Psoas muscle (tissue), 8 donors: ENCODE data around the gene CARD14. TPM values are rescaled to one million over a fixed set of nuclear protein-coding genes. Genes with fewer than 3 reads are reported as not detected.

Experiments
- ATAC-seq, 4 donors: fragments of 200-7000 bp; cut with Tn5 transposase; one replicate each; pipeline ENCODE4 v1.9.1; 2020; ENCODE audit warnings: moderate library complexity in 3 of 4, mild to moderate bottlenecking in 2 of 4
- DNase-seq, 2 donors: peaks; one replicate each; pipeline ENCODE4 v3.0.0-alpha.2; 2020
- H3K27ac ChIP-seq: fragments of 200-600 bp; one replicate; pipeline ENCODE4 v1.8.0; 2022
- H3K27me3 ChIP-seq, 3 donors: fragments of 200-600 bp in 1 of 3; one replicate each; pipeline versions ENCODE4 v1.6.1 to v1.8.0; 2013 to 2022; ENCODE audit warnings: low read length in 2 of 3, mild to moderate bottlenecking in 2 of 3, moderate library complexity in 1 of 3; ENCODE audit not compliant: insufficient read depth in 3 of 3
- H3K36me3 ChIP-seq, 2 donors: fragments of 200-600 bp in 1 of 2; one replicate each; pipeline versions ENCODE4 v1.6.1 to v1.8.0; 2013 to 2022; ENCODE audit warnings: low read depth in 1 of 2, mild to moderate bottlenecking in 1 of 2, moderate library complexity in 1 of 2; ENCODE audit not compliant: insufficient read depth in 1 of 2
- H3K4me1 ChIP-seq: fragments of 200-600 bp; one replicate; pipeline ENCODE4 v1.8.0; 2022
- H3K4me3 ChIP-seq: fragments of 200-600 bp; one replicate; pipeline ENCODE4 v1.8.0; 2022; ENCODE audit warnings: mild to moderate bottlenecking
- H3K9me3 ChIP-seq: fragments of 200-600 bp; one replicate; pipeline ENCODE4 v1.8.0; 2022
- WGBS, 3 donors: extraction: QIAGEN DNeasy Blood & Tissue Kit; methylation state at CpG; one replicate each; pipeline versions ENCODE4 v1.1.6 to v1.1.7; 2013; 5-methylcytosine and 5-hydroxymethylcytosine counted together
- intact Hi-C, 2 donors: fragments of 100-400 bp; cut with DNase I; formaldehyde crosslinking; loops; one replicate each; pipeline versions ENCODE4 v1.11.0 to v1.14.2; 2022
- polyA plus RNA-seq, 3 donors: library from polyadenylated mRNA; stranded (reverse); fragments of 200-250 nt; gene quantifications; one replicate each; pipeline ENCODE4 v1.2.3, GENCODE V29; 2013
- total RNA-seq, 4 donors: library from RNA; stranded (reverse); fragmentation: NEBNext Ultra II Directional in 2 of 4; extraction: Animal tissue kit (Norgen Biotek cat#: 25700) in 2 of 4; gene quantifications; one replicate each; pipeline versions ENCODE4 v1.2.1 to v1.2.4, GENCODE V29; 2021 to 2023
- TF ChIP-seq, protein P1 (sequence below): fragments of 200-600 bp; IDR thresholded peaks from one replicate; pipeline ENCODE4 v1.8.0; 2022; ENCODE audit warnings: antibody characterized with exemption
- donor health status: healthy with polysubstance abuse.
- donor health status: DM: no; HTN: no; CAD: no; lungs with moderate emphysema.
- donor health status: Bipolar disorder and iron deficiency.
- donor health status: healthy.
- donor health status: DM: yes; HTN: yes; CAD: no.
- donor health status: DM: no; HTN: no; CAD: no.
- donor health status: DM: no; HTN: no; CAD: no.
- donor health status: DM: yes; HTN: yes; CAD: no.

CARD14 gene
- total and polyA plus RNA-seq, 7 donors: 0.05 to 0.32 (median 0.06) TPM; not detected in 4

DNA sequence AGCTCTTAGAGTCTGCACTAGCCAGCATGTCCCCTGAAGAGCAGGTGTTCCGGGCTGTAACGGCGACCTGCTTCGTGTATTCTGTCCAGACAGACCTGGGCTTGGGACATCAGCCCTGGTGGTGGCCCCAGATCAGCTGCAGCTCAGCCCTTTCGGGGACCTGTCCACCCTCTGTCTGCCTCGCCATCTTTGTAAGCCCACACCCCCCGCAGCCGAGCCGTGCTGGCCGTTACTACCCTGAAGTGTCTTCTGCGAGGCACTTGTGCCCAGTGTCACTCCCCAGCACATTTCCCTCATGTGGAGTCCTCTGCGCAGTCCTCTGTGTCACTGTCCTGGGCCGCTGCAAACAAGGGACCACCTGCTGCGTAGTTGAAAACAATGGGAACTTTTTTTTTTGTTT, 10.4 kb downstream of the CARD14 start:
- Histone ChIP-seq H3K4me1 (no peaks in the 10 kb centered on the region), H3K27ac (no peak overlapping the region), H3K27me3 (peaks cover 0 to 1% (median 0%) of the 10 kb centered on the region in 3 donors), H3K36me3 (no peaks in the 10 kb centered on the region), H3K4me3 (no peak overlapping the region), H3K9me3 (no peaks in the 10 kb centered on the region)
- intact Hi-C loops: no loop called here
- WGBS, 3 donors: 80 to 82% (median 81%) methylated on average over 14 of the region's 14 CpGs
- TF ChIP-seq, protein P1, sequence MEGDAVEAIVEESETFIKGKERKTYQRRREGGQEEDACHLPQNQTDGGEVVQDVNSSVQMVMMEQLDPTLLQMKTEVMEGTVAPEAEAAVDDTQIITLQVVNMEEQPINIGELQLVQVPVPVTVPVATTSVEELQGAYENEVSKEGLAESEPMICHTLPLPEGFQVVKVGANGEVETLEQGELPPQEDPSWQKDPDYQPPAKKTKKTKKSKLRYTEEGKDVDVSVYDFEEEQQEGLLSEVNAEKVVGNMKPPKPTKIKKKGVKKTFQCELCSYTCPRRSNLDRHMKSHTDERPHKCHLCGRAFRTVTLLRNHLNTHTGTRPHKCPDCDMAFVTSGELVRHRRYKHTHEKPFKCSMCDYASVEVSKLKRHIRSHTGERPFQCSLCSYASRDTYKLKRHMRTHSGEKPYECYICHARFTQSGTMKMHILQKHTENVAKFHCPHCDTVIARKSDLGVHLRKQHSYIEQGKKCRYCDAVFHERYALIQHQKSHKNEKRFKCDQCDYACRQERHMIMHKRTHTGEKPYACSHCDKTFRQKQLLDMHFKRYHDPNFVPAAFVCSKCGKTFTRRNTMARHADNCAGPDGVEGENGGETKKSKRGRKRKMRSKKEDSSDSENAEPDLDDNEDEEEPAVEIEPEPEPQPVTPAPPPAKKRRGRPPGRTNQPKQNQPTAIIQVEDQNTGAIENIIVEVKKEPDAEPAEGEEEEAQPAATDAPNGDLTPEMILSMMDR: no peak
- no peak for DNase-seq
- no peak for ATAC-seq

DNA sequence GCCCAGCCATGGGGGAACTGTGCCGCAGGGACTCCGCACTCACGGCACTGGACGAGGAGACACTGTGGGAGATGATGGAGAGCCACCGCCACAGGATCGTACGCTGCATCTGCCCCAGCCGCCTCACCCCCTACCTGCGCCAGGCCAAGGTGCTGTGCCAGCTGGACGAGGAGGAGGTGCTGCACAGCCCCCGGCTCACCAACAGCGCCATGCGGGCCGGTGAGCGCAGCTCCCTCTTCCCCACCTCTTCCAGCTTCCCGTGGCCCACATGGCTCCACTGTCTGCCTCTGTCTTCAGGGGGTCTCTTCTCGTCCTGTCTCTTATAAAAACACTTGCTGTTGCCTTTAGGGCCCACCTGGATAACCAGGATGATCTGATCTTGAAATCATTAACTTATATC, 11.6 kb downstream of the CARD14 start:
- Histone ChIP-seq H3K36me3 (no peaks in the 10 kb centered on the region), H3K9me3 (no peaks in the 10 kb centered on the region), H3K4me3 (no peak overlapping the region), H3K27ac (no peak overlapping the region), H3K27me3 (peaks cover 0 to 3% (median 1%) of the 10 kb centered on the region in 3 donors), H3K4me1 (no peaks in the 10 kb centered on the region)
- ATAC-seq (peak in 1 of 4 donors; percentile 10), DNase-seq (no peak)
- 90% methylated on average over 17 of the region's 17 CpGs for WGBS, 3 donors
- intact Hi-C loops: no loop called here
- TF ChIP-seq, protein P1: no peak

DNA sequence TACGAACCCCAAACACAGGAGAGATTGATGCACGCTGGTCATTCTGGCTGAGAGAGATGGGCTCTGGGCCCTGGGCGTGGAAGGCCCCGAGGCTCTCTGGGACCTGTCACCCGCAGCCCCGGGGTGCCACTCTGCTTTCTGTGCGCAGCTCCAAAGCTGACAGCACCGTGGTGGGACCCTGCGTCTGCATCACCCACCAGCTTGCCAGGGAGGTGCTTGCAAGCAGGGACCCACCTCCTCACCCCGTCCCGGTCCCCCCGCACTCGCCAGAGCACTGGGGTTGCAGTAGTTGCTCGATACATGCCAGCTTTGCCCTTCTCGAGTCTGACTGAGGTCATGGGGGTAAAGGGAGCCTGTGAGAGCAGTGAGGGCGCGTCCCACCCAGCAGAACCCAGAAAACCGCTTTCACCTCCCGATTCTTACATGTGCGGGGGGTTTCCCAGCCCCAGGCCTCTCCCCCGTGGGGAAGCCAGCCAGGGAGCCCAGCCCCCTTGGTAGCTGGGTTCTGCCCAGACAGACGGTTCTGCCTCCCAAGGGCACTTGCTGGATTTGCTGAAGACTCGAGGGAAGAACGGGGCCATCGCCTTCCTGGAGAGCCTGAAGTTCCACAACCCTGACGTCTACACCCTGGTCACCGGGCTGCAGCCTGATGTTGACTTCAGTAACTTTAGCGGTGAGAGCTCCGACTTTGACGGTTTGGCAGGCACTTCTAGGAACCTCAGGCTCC, 12.5 kb downstream of the CARD14 start:
- Histone ChIP-seq H3K36me3 (no peaks in the 10 kb centered on the region), H3K27me3 (peaks cover 0 to 10% (median 1%) of the 10 kb centered on the region in 3 donors), H3K9me3 (no peaks in the 10 kb centered on the region), H3K4me3 (no peak overlapping the region), H3K27ac (no peak overlapping the region), H3K4me1 (no peaks in the 10 kb centered on the region)
- TF ChIP-seq, protein P1: no peak
- DNase-seq (no peak), ATAC-seq (no peak)
- 87 to 92% (median 88%) methylated on average over 30 of the region's 30 CpGs for WGBS, 3 donors
- intact Hi-C loops: no loop called here

GRCh38 chr17:80182845-80183223, 13.0 kb downstream of the CARD14 start:
- H3K4me3 ChIP-seq: no peak overlapping the region
- no peaks in the 10 kb centered on the region for H3K36me3 ChIP-seq
- intact Hi-C loops: no loop called here
- H3K27ac ChIP-seq: no peak overlapping the region
- WGBS, 3 donors: 87 to 90% (median 89%) methylated on average over 12 of the region's 12 CpGs
- no peaks in the 10 kb centered on the region for H3K9me3 ChIP-seq
- no peak for ATAC-seq
- TF ChIP-seq, protein P1: no peak
- peaks cover 0 to 14% (median 1%) of the 10 kb centered on the region in 3 donors for H3K27me3 ChIP-seq
- no peak for DNase-seq
- peaks cover under 1% of the 10 kb centered on the region for H3K4me1 ChIP-seq
